RWPE2 (cell line): ENCODE measurements around the gene MARK2.
"Not testable (repeated sequence)": the region's sequence is repeated elsewhere in the genome, so short reads cannot be mapped to it uniquely, and the experiment has no call there.

Source experiments
- ATAC-seq: fragments of 200-7000 bp; cut with Tn5 transposase; 3 replicates; pipeline ENCODE4 v1.9.1; 2021; ENCODE audit warnings: low read depth
- DNase-seq: peaks from one replicate; pipeline ENCODE4 v3.0.0-alpha.2; 2020; ENCODE audit warnings: low spot score
- H3K27ac ChIP-seq: fragments of 450-650 bp; 2 replicates; pipeline ENCODE4 v1.5.1; 2017; ENCODE audit warnings: mild to moderate bottlenecking; ENCODE audit not compliant: poor library complexity, severe bottlenecking
- H3K27me3 ChIP-seq: fragments of 250-450 bp; sonication (Bioruptor Pico); 2 replicates; pipeline ENCODE4 v1.5.1; 2021; ENCODE audit warnings: mild to moderate bottlenecking, moderate library complexity; ENCODE audit not compliant: insufficient read depth, poor library complexity, severe bottlenecking
- H3K36me3 ChIP-seq: fragments of 250-450 bp; sonication (Bioruptor Pico); 2 replicates; pipeline ENCODE4 v1.5.1; 2020; ENCODE audit warnings: low read depth, mild to moderate bottlenecking, moderate library complexity
- H3K4me1 ChIP-seq: fragments of 250-450 bp; sonication (Bioruptor Pico); 2 replicates; pipeline ENCODE4 v1.5.1; 2021; ENCODE audit warnings: mild to moderate bottlenecking, moderate library complexity; ENCODE audit not compliant: insufficient read depth, poor library complexity, severe bottlenecking
- H3K4me3 ChIP-seq: fragments of 250-450 bp; sonication (Bioruptor Pico); 2 replicates; pipeline ENCODE4 v1.5.1; 2021; ENCODE audit warnings: mild to moderate bottlenecking, moderate library complexity; ENCODE audit not compliant: severe bottlenecking
- H3K9me3 ChIP-seq: fragments of 250-450 bp; sonication (Bioruptor Pico); 2 replicates; pipeline ENCODE4 v1.5.1; 2021; ENCODE audit warnings: mild to moderate bottlenecking, moderate library complexity; ENCODE audit not compliant: severe bottlenecking
- TF ChIP-seq, protein P1 (sequence below): fragments of 450-650 bp; IDR thresholded peaks from one replicate; pipeline ENCODE4 v1.5.1; 2017; ENCODE audit warnings: mild to moderate bottlenecking, moderate library complexity; ENCODE audit not compliant: poor library complexity, severe bottlenecking

MARK2 gene

DNA sequence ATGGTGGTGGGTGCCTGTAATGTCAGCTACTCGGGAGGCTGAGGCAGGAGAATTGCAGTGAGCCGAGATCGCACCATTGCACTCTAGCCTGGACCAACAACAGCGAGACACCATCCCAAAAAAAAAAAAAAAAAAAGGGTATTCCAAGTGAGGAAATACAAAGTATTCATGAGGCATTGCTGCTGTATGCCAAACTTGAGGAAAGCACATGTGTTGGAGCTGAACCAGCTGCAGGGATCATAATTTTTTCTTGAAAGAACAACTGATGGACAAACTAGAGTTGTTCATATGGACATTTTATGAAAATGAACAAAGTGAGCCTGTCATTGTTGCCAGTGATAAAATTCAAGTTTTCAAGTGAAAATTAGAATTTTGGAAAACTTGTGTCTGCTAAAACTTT is 15.8 kb downstream of the MARK2 start:
- H3K27ac ChIP-seq = no peak overlapping the region
- H3K4me1 ChIP-seq = peaks cover 4% of the 10 kb centered on the region
- TF ChIP-seq, protein P1, sequence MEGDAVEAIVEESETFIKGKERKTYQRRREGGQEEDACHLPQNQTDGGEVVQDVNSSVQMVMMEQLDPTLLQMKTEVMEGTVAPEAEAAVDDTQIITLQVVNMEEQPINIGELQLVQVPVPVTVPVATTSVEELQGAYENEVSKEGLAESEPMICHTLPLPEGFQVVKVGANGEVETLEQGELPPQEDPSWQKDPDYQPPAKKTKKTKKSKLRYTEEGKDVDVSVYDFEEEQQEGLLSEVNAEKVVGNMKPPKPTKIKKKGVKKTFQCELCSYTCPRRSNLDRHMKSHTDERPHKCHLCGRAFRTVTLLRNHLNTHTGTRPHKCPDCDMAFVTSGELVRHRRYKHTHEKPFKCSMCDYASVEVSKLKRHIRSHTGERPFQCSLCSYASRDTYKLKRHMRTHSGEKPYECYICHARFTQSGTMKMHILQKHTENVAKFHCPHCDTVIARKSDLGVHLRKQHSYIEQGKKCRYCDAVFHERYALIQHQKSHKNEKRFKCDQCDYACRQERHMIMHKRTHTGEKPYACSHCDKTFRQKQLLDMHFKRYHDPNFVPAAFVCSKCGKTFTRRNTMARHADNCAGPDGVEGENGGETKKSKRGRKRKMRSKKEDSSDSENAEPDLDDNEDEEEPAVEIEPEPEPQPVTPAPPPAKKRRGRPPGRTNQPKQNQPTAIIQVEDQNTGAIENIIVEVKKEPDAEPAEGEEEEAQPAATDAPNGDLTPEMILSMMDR = no peak
- no peaks in the 10 kb centered on the region for H3K27me3 ChIP-seq
- ATAC-seq (no peak), DNase-seq (no peak)
- no peaks in the 10 kb centered on the region for H3K9me3 ChIP-seq
- H3K4me3 ChIP-seq = no peak overlapping the region
- H3K36me3 ChIP-seq = peaks cover 27% of the 10 kb centered on the region

DNA sequence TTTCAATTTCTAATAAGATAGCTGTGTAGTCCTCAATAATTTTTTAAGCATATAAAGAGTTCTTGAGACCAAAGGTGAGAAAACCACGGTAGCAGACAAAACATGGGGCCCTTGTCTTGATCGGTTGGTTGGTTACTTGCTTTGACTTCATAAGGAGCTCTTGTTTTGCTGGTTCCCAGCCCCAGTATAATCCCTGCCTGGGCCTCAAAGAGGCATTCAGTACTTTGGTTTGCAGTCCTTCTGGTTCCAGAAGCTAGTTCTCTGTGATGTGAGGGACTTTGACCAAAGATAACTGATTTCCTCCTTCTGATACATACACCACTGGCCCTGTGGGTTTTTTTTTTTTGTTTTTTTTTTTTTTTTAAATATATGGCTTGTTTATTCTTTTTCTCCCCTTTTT is 17.1 kb downstream of the MARK2 start:
- no peak for ATAC-seq
- H3K4me3 ChIP-seq = no peak overlapping the region
- TF ChIP-seq, protein P1 = no peak
- peaks cover 31% of the 10 kb centered on the region for H3K36me3 ChIP-seq
- H3K9me3 ChIP-seq = no peaks in the 10 kb centered on the region
- H3K27ac ChIP-seq = no peak overlapping the region
- peaks cover 4% of the 10 kb centered on the region for H3K4me1 ChIP-seq
- no peak for DNase-seq
- no peaks in the 10 kb centered on the region for H3K27me3 ChIP-seq

DNA sequence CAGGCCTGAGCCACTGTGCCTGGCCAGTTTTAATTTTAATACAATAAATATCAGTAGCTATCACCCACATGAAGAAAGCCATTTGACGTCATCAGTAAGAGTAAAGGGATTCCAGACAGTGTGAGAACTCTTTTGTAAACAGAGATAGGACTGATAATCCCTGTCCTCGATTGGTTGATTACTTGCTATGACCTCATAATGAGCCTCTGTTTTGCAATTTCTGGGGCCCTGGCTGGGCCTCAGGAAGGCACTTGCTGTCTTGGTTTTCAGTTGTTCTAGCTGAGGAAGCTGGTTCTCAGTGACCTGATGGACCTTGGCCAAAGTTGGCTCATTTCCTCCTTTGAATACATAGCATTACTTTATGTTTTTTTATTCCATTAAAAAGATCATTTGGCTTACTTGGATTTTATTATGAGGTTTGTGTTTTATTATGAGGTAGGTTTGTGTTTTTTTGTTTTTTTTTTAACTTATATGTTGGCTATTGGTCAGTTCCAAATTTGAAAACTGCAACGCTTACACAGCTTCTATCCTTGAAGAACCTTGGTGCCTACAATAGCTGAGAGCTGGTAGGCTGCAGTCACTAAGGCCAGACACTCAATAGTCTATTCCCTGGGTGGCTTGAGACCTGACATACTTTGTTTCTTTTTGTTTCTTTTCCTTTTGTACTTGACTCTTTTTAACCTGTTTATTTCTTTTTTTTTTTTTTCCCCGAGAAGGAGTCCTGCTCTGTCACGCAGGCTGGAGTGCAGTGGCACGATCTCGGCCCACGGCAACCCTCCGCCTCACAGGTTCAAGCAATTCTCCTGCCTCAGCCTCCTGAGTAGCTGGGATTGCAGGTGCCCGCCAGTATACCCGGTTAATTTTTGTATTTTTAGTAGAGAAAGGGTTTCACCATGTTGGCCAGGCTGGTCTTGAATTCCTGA is 20.0 kb downstream of the MARK2 start:
- H3K4me3 ChIP-seq = no peak overlapping the region
- peaks cover 29% of the 10 kb centered on the region for H3K36me3 ChIP-seq
- no peaks in the 10 kb centered on the region for H3K9me3 ChIP-seq
- TF ChIP-seq, protein P1 = no peak
- H3K27me3 ChIP-seq = no peaks in the 10 kb centered on the region
- peaks cover 4% of the 10 kb centered on the region for H3K4me1 ChIP-seq
- no peak for ATAC-seq
- H3K27ac ChIP-seq = no peak overlapping the region
- no peak for DNase-seq

DNA sequence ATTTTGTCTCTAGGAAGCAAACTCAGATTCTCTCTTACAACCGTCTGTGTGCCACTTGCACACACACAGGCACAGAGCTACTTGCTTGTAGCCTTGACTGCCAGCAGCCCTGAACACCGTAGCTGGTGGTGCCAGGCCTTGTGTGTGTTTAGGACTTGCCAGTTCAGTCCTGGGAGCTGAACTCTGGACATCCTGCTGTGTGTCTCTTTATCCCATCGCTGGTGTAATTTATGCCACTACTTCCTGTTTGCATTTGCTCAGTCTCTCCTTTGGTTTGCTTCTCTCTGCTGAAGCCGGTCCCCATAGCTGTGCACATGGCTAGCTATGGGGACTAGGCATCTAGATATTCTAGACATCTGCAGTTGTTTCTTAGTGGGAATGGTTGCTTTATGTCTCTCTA is 24.0 kb downstream of the MARK2 start:
- TF ChIP-seq, protein P1 = no peak
- H3K27me3 ChIP-seq = no peaks in the 10 kb centered on the region
- no peak overlapping the region for H3K4me3 ChIP-seq
- DNase-seq (no peak), ATAC-seq (peak; percentile 14; the same call in 1 of the 3 replicates)
- no peak overlapping the region for H3K27ac ChIP-seq
- peaks cover 26% of the 10 kb centered on the region for H3K36me3 ChIP-seq
- H3K4me1 ChIP-seq = peaks cover 4% of the 10 kb centered on the region
- H3K9me3 ChIP-seq = no peaks in the 10 kb centered on the region

DNA sequence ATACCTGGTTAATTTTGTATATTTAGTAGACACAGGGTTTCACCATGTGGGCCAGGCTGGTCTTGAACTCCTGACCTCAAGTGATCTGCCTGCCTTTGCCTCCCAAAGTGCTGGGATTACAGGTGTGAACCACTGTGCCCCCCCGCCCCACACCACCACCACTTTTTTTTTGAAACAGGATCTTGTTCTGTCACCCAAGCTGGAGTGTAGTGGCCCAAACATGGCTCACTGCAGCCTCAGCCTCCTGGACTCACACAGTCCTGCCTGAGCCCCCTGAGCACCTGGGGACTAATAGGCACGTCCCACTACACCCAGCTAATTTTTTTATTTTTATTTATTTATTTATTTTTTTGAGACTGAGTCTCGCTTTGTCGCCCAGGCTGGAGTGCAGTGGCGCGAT is 24.7 kb downstream of the MARK2 start:
- H3K27ac ChIP-seq, ATAC-seq, H3K27me3 ChIP-seq, H3K9me3 ChIP-seq, H3K4me1 ChIP-seq, H3K4me3 ChIP-seq, DNase-seq: not testable (repeated sequence)
- H3K36me3 ChIP-seq = peaks cover 26% of the 10 kb centered on the region
